ENCODE data around the gene SIRPB1.
"Not testable (repeated sequence)": the region's sequence is repeated elsewhere in the genome, so short reads cannot be mapped to it uniquely, and the experiment has no call there.

Gene SIRPB1

GRCh38 chr20:1619861-1620444 is at the start of gene SIRPB1:
Gene SIRPB1 (minus strand): TSS chr20:1620009. CDS start chr20:1619944, 65 bp downstream.
- peak; percentile 9 for DNase-seq

GRCh38 chr20:1669304-1669703 is 49.5 kb upstream of the SIRPB1 start:
- DNase-seq = no peak

GRCh38 chr20:1667502-1668085 is 47.8 kb upstream of the SIRPB1 start:
- no peak for DNase-seq

- no peak for DNase-seq
Observed at GRCh38 chr20:1666802-1667201, 47.0 kb upstream of the SIRPB1 start.

- no peak for DNase-seq
Observed at GRCh38 chr20:1665345-1665744, 45.5 kb upstream of the SIRPB1 start.

GRCh38 chr20:1664911-1665310 is 45.1 kb upstream of the SIRPB1 start:
- no peak for DNase-seq

- no peak for DNase-seq
Observed at GRCh38 chr20:1663917-1664316, 44.1 kb upstream of the SIRPB1 start.

- DNase-seq = no peak
Observed at GRCh38 chr20:1661542-1662299, 41.9 kb upstream of the SIRPB1 start.

- no peak for DNase-seq
Observed at GRCh38 chr20:1660246-1660645, 40.4 kb upstream of the SIRPB1 start.

GRCh38 chr20:1657556-1658334 is 37.9 kb upstream of the SIRPB1 start, which contains the start of gene SIRPG:
Gene SIRPG (minus strand): TSS chr20:1657779. CDS start chr20:1657714, 65 bp downstream.
- DNase-seq = no peak

- DNase-seq = no peak
Observed at GRCh38 chr20:1656844-1657243, 37.0 kb upstream of the SIRPB1 start.

- no peak for DNase-seq
Observed at GRCh38 chr20:1654996-1655395, 35.2 kb upstream of the SIRPB1 start.

- DNase-seq = no peak
Observed at GRCh38 chr20:1652960-1653359, 33.2 kb upstream of the SIRPB1 start.

- DNase-seq = no peak
Observed at GRCh38 chr20:1652104-1652503, 32.3 kb upstream of the SIRPB1 start.

- DNase-seq = no peak
Observed at GRCh38 chr20:1651268-1652058, 31.7 kb upstream of the SIRPB1 start.

- DNase-seq = no peak
Observed at GRCh38 chr20:1648101-1648500, 28.3 kb upstream of the SIRPB1 start.

- no peak for DNase-seq
Observed at GRCh38 chr20:1646975-1647431, 27.2 kb upstream of the SIRPB1 start.

GRCh38 chr20:1644101-1644962 is 24.5 kb upstream of the SIRPB1 start:
- DNase-seq = no peak

GRCh38 chr20:1638643-1639042 is 18.8 kb upstream of the SIRPB1 start:
- DNase-seq = not testable (repeated sequence)

GRCh38 chr20:1637755-1638154 is 17.9 kb upstream of the SIRPB1 start:
- DNase-seq = no peak

- no peak for DNase-seq
Observed at GRCh38 chr20:1637226-1637625, 17.4 kb upstream of the SIRPB1 start.

Measured in midbrain (tissue), 1 donor.